ENCODE data around the gene ERCC6. TPM values are rescaled to one million over a fixed set of nuclear protein-coding genes. Genes with fewer than 3 reads are reported as not detected.
A peak's percentile ranks its signal among the peaks of the same experiment; 100 is the strongest.

Gene ERCC6
- total RNA-seq, 8 experiments from 2014 or later = 9.9 to 112 (median 15.3) TPM

DNA sequence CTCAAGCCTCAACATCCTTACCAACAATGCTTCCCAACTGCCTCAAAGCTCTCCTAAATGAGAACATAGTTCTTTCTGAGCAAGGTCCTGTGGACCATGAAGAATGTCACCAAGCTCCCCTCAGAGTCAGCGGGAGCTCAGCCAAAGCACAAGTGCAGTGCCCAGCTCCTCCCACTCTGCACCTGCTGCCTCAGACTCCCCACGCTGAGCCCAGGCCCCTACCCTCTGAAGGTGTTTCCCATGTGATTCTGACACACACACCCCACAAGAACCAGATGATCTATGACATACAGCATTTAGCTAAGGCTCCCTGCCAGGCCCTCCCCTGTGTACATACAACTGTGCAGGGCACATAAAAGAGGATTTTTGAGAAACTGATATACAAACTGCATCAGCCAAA, 19.2 kb downstream of the ERCC6 start:
- Histone ChIP-seq H3K27ac (no peak overlapping the region), H3K4me3 (no peak overlapping the region), H3K4me1 (replicated peaks in 1 of 2) (no peaks in the 10 kb centered on the region)
- WGBS, 10 experiments = 89% methylated on average over 1 of the region's 2 CpGs; no CpG with 5 or more reads in 9 of the 10 experiments
- peak in 3 of 8 experiments; percentile 30 to 45 (median 32) for ATAC-seq (replicated peaks in 6 of 8)
- in situ Hi-C loops (cut with MboI; ENCODE audit: low pct_unique_long_range_greater_than_20kb in 2 of 9, low sequenced_read_pairs in 9 of 9, unreplicated experiment in 9 of 9) = loop anchor here in 3 of 9 experiments (25.0 kb wide), 2 partner anchors 107 to 857 kb away; no protein-coding TSS in a partner anchor

DNA sequence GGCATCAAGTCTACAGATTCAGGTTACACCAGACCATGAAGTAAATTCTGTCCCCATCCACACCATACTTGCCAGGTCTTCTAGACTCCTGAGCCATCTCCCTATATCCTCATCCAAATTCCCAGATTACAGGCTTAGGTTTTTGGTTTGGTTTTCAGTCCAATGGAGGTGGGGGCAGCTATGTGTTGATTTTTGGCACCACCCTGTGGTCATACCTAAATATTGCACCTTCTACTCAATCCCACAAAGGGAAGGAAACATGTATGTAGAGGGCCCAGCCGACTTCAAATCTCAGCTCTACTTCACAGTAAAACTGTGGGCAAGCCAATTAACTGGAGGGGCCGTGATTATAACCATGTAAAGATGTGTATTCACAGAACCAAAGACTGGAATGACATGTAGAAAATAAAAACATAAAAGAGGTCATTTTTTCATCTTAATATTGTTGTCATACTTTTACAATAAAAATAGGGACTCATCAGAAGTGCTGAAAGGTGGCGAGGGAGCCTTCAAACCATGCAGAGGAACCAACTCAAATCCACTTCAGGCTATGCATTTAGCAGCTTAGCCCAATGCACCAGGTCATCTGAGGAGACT, 19.8 kb downstream of the ERCC6 start:
- in situ Hi-C loops (cut with MboI; ENCODE audit: low pct_unique_long_range_greater_than_20kb in 2 of 9, low sequenced_read_pairs in 9 of 9, unreplicated experiment in 9 of 9) = loop anchor here in 3 of 9 experiments (25.0 kb wide), 2 partner anchors 107 to 857 kb away; no protein-coding TSS in a partner anchor
- no peaks in the 10 kb centered on the region for H3K4me1 ChIP-seq (replicated peaks in 1 of 2)
- ATAC-seq (replicated peaks in 6 of 8) = peak in 7 of 8 experiments; percentile 24 to 90 (median 50)
- WGBS, 10 experiments = 17 to 100% (median 29%) methylated on average over 1 to 3 of the region's 3 CpGs; no CpG with 5 or more reads in 3 of the 10 experiments
- H3K27ac ChIP-seq = no peak overlapping the region
- no peak overlapping the region for H3K4me3 ChIP-seq

DNA sequence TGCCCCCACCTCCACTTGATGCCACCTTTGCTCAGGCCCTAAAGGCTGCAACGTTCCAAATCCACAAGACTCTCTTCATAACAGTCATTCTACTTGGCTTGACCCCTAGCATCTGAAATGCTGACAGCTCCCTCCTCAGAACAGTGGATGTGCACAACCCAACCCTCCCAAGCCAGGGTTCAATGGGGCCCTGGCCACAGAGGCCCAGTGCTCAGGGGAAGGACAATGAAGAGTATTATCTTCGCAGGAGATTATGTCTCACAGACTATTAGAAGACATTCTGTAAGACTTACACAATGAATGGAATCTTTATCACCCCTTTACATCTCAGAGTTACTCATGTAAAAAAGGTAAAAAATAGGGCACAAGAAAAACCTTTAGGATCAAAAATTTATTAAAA, 20.4 kb downstream of the ERCC6 start:
- ATAC-seq (replicated peaks in 6 of 8) = no peak
- 60 to 100% (median 100%) methylated on average over 1 to 2 of the region's 2 CpGs; no CpG with 5 or more reads in 4 of the 10 experiments for WGBS, 10 experiments
- in situ Hi-C loops (cut with MboI; ENCODE audit: low pct_unique_long_range_greater_than_20kb in 2 of 9, low sequenced_read_pairs in 9 of 9, unreplicated experiment in 9 of 9) = loop anchor here in 3 of 9 experiments (25.0 kb wide), 2 partner anchors 106 to 856 kb away; no protein-coding TSS in a partner anchor
- no peak overlapping the region for H3K4me3 ChIP-seq
- H3K27ac ChIP-seq = peak overlapping the region in 1 of 2 donors; percentile 52
- H3K4me1 ChIP-seq (replicated peaks in 1 of 2) = no peaks in the 10 kb centered on the region

DNA sequence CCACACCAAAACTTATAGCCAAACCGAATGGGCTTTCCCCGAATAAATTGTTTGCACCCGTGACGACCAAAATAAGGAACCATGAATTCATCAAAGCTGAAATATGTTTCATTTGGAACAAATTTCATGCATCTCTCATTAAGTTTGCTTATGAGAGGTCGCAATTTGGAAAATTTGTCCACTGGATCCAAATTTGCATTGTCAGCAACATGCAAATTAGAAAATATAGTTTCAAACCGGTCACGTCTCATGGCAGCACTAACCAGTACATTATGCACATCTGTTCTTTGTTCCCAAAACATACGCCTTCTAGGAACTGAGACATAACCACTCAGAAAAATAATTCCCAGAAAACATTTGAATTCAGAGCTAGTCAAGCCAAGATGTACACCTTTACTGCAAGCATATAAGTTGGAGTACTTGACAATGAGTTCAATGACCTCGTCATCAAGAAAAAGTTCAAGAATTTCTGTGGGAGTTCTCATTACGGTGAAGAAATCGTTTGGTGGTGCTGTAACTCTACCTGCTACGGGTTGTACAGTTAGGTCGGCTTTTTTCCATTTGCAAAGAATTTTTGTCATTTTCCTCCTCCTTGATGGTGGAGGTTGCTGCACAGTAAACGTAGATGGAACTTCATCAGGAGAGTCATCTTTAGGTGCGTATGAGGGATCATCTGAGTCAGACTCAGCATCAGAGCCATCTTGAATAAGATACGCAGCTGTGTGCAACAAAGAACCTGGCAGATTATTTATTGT, 22.5 kb downstream of the ERCC6 start:
- WGBS, 10 experiments = 64 to 96% (median 92%) methylated on average over 2 to 16 of the region's 16 CpGs; no CpG with 5 or more reads in 1 of the 10 experiments
- no peak for ATAC-seq (replicated peaks in 6 of 8)
- Histone ChIP-seq H3K27ac (no peak overlapping the region), H3K4me3 (no peak overlapping the region), H3K4me1 (replicated peaks in 1 of 2) (no peaks in the 10 kb centered on the region)
- in situ Hi-C loops (cut with MboI; ENCODE audit: low pct_unique_long_range_greater_than_20kb in 2 of 9, low sequenced_read_pairs in 9 of 9, unreplicated experiment in 9 of 9) = loop anchor here in 3 of 9 experiments (25.0 kb wide), 2 partner anchors 104 to 854 kb away; no protein-coding TSS in a partner anchor

DNA sequence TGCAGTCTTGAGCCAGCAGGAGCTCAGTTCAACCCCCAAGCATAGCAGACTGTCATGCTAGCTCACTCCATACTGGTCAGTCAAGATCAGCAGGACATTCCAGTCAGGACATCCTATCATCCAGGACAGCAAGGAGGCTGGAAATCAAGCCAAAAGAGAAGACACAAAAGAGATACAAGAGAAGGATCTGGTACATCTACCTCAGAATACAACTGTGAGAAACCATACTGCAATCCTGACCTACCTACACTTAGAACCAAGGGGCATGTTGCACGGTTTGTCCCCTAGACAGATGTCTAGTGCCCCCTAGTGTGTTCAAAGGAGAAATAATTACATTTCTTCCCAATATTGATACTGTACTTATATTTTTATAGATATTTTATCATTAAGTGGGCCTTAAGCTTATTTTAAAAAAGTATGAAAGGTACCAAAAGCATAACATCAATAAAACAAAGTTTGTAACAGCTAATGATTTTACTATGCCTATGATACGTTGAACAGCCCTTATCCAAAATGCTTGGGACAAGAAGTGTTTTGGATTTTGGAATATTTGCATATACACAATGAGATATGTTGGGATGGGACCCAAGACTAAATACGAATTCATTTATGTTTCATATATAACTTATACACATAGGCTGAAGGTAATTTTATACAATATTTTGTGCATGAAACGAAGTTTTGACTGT, 26.7 kb downstream of the ERCC6 start:
- 6 to 81% (median 49%) methylated on average over 1 to 4 of the region's 4 CpGs for WGBS, 10 experiments
- ATAC-seq (replicated peaks in 6 of 8) = peak in 5 of 8 experiments; percentile 29 to 72 (median 58)
- Histone ChIP-seq H3K4me1 (replicated peaks in 1 of 2) (no peaks in the 10 kb centered on the region), H3K4me3 (no peak overlapping the region), H3K27ac (no peak overlapping the region)
- in situ Hi-C loops (cut with MboI; ENCODE audit: low pct_unique_long_range_greater_than_20kb in 2 of 9, low sequenced_read_pairs in 9 of 9, unreplicated experiment in 9 of 9) = loop anchor here in 3 of 9 experiments (25.0 kb wide), 2 partner anchors 100 to 850 kb away; no protein-coding TSS in a partner anchor

DNA sequence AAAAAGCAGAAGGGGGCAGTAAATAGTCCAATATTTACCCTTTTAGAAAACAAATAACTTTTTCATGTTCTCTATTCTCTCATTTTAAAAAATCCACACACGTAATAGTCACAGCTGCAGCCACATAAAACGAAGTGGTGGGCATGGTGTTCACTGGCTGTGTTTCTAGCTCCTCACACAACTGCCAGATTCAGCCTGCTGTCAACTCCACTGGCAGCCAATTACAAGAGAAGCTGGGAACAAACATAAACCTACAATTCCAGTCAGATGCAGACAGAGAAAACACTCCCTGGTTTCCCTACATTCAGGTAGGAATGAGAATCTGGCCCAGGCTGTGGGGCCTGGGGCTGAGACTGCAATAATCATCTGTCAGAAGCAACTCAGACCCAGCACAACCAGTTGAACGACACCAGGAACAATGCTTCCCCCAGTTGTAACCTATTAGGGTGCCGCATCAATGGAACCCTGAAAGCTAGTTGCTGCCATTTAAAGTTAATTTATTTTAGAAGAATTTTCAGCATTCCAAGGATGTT, 29.1 kb downstream of the ERCC6 start:
- Histone ChIP-seq H3K4me3 (no peak overlapping the region), H3K27ac (no peak overlapping the region), H3K4me1 (replicated peaks in 1 of 2) (no peaks in the 10 kb centered on the region)
- in situ Hi-C loops (cut with MboI; ENCODE audit: low pct_unique_long_range_greater_than_20kb in 2 of 9, low sequenced_read_pairs in 9 of 9, unreplicated experiment in 9 of 9) = loop anchor here in 3 of 9 experiments (25.0 kb wide), 2 partner anchors 98 to 848 kb away; no protein-coding TSS in a partner anchor
- ATAC-seq (replicated peaks in 6 of 8) = no peak
- 61 to 100% (median 85%) methylated on average over 1 to 4 of the region's 4 CpGs; no CpG with 5 or more reads in 1 of the 10 experiments for WGBS, 10 experiments

DNA sequence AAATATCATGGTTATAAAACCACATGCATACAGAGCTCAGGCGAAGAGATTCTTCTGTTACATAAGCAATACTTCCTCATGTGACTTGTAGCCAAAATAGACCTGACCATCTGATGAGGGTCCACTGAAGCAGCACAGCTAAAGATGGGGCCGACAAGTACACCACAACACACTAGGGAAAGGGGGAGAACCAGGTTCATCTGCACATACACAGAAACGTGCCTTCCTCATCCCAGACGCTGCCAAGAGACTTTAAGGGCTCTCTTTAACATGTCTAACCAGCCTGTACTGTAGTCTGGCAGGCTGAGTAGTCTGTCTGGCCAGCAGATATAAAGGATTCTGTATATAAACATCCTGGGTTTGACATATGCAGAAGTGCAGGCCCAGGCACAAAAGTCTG, 30.3 kb downstream of the ERCC6 start:
- H3K4me1 ChIP-seq (replicated peaks in 1 of 2) = no peaks in the 10 kb centered on the region
- 60 to 100% (median 83%) methylated on average over 1 to 4 of the region's 4 CpGs; no CpG with 5 or more reads in 3 of the 10 experiments for whole genome bisulfite sequencing, 10 experiments
- peak in 1 of 8 experiments; percentile 11 for ATAC-seq (replicated peaks in 6 of 8)
- in situ Hi-C loops (cut with MboI; ENCODE audit: low pct_unique_long_range_greater_than_20kb in 2 of 9, low sequenced_read_pairs in 9 of 9, unreplicated experiment in 9 of 9) = loop anchor here in 3 of 9 experiments (25.0 kb wide), 2 partner anchors 96 to 846 kb away; no protein-coding TSS in a partner anchor
- no peak overlapping the region for H3K27ac ChIP-seq
- no peak overlapping the region for H3K4me3 ChIP-seq

DNA sequence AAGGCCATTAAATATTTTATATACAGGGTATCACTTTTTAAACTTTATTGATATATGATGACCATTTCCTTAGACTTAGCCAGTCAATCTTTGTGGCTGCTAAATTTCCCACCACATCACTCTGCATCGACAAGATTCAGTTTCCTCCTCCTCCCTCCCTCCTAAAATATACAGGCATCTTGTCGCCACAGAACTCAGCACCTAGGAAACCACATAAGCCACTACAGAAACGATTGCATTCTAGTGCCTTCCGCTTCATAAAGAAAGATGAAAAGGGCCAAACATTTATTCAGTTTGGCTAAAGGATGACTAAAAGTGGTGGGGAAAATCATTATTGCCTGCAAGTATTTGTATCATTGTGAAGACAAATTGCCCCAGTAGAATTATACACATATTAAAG, 30.7 kb downstream of the ERCC6 start:
- 20 to 100% (median 63%) methylated on average over 1 to 4 of the region's 4 CpGs; no CpG with 5 or more reads in 2 of the 10 experiments for WGBS, 10 experiments
- Histone ChIP-seq H3K4me1 (replicated peaks in 1 of 2) (no peaks in the 10 kb centered on the region), H3K27ac (no peak overlapping the region), H3K4me3 (no peak overlapping the region)
- in situ Hi-C loops (cut with MboI; ENCODE audit: low pct_unique_long_range_greater_than_20kb in 2 of 9, low sequenced_read_pairs in 9 of 9, unreplicated experiment in 9 of 9) = loop anchor here in 3 of 9 experiments (25.0 kb wide), 2 partner anchors 96 to 846 kb away; no protein-coding TSS in a partner anchor
- peak in 1 of 8 experiments; percentile 42 for ATAC-seq (replicated peaks in 6 of 8)

DNA sequence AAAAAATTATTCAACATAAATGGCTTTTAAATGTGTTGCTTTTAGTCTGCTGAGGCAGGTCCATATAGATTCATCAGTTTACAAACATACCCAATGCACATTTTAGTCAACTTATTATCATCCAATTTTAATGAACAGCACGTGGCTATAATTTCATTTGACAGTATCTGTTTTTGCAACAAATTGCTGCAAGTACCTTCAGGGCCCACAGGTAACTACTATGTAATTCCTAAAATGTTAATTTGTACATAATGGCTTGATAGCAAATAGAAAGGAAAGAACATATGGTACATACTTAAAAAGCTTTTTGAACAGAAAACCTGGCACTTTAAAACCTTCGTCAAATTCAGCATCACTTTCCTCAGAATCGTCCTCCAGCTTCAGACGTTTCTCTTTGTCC, 33.3 kb downstream of the ERCC6 start:
- in situ Hi-C loops (cut with MboI; ENCODE audit: low pct_unique_long_range_greater_than_20kb in 2 of 9, low sequenced_read_pairs in 9 of 9, unreplicated experiment in 9 of 9) = loop anchor here in 3 of 9 experiments (25.0 kb wide), 2 partner anchors 93 to 843 kb away; no protein-coding TSS in a partner anchor
- no peaks in the 10 kb centered on the region for H3K4me1 ChIP-seq (replicated peaks in 1 of 2)
- no peak overlapping the region for H3K4me3 ChIP-seq
- no peak overlapping the region for H3K27ac ChIP-seq
- no peak for ATAC-seq (replicated peaks in 6 of 8)
- WGBS, 10 experiments = 0 to 95% (median 83%) methylated on average over 3 to 4 of the region's 4 CpGs

DNA sequence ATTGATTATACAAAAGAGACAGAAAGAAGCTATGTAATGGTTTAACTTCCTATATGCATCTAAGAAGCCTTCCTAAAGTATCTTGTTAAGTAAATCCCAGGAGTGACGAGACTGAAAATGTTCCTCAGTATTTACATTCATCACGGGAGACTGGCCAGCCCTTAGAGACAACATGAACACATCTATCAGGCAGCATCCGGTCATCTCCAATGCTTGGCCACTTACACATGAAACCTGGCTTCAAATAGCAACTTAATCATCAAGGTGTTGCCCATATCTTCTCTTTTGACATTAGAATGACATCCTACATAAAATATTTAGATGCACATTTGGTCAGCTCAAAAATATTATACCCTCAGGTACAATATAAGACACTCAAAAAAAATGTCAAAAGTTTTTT, 33.8 kb downstream of the ERCC6 start:
- WGBS, 10 experiments = 59 to 100% (median 82%) methylated on average over 1 to 3 of the region's 3 CpGs; no CpG with 5 or more reads in 2 of the 10 experiments
- Histone ChIP-seq H3K27ac (no peak overlapping the region), H3K4me1 (replicated peaks in 1 of 2) (no peaks in the 10 kb centered on the region), H3K4me3 (no peak overlapping the region)
- ATAC-seq (replicated peaks in 6 of 8) = no peak
- in situ Hi-C loops (cut with MboI; ENCODE audit: low pct_unique_long_range_greater_than_20kb in 2 of 9, low sequenced_read_pairs in 9 of 9, unreplicated experiment in 9 of 9) = loop anchor here in 3 of 9 experiments (25.0 kb wide), 2 partner anchors 93 to 843 kb away; no protein-coding TSS in a partner anchor

DNA sequence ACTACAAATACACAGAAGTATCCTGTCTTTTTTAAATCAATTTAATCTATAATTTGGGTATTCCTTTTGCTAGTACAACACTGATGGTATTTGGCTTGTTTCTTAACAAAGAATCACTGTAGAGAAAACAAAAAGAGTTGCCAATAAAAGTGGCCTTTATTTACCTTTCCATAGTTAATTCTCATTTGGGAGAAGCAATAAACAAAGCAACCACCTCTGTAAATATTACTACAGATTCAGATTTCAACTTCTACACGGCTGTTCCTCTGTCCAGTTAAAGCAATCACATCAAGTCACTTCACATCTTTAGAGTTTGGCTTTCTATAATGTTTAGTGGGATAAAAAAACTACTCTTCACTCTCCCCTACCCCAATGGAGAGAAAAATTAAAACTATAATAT, 34.4 kb downstream of the ERCC6 start:
- no peak overlapping the region for H3K4me3 ChIP-seq
- WGBS, 10 experiments = 0 to 100% (median 83%) methylated on average over 1 of the region's 1 CpG; no CpG with 5 or more reads in 1 of the 10 experiments
- ATAC-seq (replicated peaks in 6 of 8) = no peak
- no peak overlapping the region for H3K27ac ChIP-seq
- H3K4me1 ChIP-seq (replicated peaks in 1 of 2) = no peaks in the 10 kb centered on the region
- in situ Hi-C loops (cut with MboI; ENCODE audit: low pct_unique_long_range_greater_than_20kb in 2 of 9, low sequenced_read_pairs in 9 of 9, unreplicated experiment in 9 of 9) = loop anchor here in 3 of 9 experiments (25.0 kb wide), 2 partner anchors 92 to 842 kb away; no protein-coding TSS in a partner anchor

DNA sequence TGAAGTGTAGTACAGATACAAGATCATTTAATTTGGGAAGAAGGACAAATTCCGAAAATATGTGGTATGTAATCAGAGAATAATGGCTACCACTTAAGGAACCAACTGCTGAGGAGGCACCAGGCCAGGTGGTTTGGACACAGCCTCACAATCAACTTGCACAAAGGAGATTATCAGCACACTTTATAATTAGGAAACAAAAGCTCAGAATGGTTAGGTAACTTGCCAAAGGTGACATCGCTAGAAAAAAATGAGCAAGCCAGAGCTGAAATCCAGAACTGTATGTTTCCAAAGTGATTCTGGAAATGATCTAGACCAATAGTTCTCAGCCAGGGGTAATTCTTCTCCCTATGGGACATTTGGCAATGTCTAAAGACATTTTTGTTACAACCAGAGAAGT, 36.6 kb downstream of the ERCC6 start:
- Histone ChIP-seq H3K4me1 (replicated peaks in 1 of 2) (no peaks in the 10 kb centered on the region), H3K4me3 (no peak overlapping the region), H3K27ac (no peak overlapping the region)
- WGBS, 10 experiments = 36 to 100% (median 91%) methylated on average over 1 to 2 of the region's 2 CpGs; no CpG with 5 or more reads in 2 of the 10 experiments
- ATAC-seq (replicated peaks in 6 of 8) = no peak
- in situ Hi-C loops (cut with MboI; ENCODE audit: low pct_unique_long_range_greater_than_20kb in 2 of 9, low sequenced_read_pairs in 9 of 9, unreplicated experiment in 9 of 9) = loop anchor here in 3 of 9 experiments (25.0 kb wide), 2 partner anchors 90 to 840 kb away; no protein-coding TSS in a partner anchor

All from motor neuron (in vitro differentiated cells).